CD4-positive, alpha-beta T cell treated with Interleukin-17A for 1 hour (primary cell): Measurements from ENCODE around the gene PLPP4.

Source experiments
- DNase-seq: peaks from one replicate; pipeline ENCODE4 v3.0.0-alpha.2; 2020

The PLPP4 gene

DNA sequence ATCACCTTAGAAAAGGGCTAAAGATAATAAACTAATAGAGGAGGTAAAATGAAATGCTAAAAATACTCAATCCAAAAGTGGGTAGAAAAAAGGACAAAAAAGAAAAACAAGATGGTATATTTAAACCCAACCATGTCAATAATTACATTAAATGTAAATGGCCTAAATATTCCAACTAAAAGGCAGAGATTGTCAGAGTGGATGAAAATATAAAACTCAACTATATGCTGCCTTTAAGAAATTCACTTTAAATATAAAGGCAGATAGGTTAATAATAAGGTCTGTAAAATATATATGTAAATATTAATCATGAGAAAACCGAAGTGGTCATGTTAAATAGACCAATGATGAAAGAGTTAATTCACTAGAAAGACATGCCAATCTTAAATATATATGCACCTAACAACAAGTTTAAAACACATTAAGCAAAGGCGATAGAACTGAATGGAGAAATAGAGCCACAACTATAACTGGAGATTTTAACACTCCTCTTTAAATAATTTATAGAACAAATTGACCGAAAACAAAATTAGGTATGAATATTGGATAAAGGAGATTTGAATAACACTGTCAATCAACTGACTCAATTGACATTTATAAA, 159.4 kb downstream of the PLPP4 start:
- no peak for DNase-seq

DNA sequence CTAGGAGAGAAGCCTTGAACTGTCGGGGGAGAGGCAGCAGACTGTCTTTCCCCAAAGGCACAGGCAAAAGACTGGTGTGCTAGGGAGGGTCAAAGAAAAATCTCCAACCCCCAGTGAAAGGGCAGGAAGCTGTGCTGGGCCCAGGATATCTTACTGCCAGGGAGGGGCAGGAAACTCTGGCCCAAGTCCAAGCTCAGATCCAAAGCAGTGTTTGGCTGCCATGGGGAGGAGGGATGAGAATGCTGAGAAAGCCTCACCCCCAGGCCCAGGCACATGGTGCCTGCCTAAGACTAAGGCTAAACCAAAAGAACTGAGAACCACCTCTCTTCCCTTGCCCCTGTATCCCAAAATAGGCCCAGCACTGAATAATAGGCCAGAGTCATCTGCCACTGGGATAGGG, 171.2 kb downstream of the PLPP4 start:
- no peak for DNase-seq

DNA sequence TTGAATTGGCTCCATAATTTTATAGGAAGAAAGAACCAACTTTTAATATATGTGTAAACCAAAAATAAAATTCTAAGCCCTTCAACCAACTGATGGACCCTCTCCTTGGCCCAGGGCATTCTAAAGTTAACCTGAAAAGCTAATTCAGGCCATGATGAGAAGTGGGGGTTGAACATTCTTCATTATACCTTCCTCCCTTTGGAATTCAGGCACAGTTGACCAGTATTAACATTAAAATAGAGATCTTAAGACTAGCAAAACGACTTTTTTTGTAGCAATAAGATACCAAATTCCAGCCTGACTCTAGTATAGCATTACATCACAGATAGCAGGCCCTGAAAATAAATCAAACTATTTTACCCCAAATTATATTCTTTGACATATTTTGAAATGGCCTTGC, 173.2 kb downstream of the PLPP4 start:
- DNase-seq = no peak

DNA sequence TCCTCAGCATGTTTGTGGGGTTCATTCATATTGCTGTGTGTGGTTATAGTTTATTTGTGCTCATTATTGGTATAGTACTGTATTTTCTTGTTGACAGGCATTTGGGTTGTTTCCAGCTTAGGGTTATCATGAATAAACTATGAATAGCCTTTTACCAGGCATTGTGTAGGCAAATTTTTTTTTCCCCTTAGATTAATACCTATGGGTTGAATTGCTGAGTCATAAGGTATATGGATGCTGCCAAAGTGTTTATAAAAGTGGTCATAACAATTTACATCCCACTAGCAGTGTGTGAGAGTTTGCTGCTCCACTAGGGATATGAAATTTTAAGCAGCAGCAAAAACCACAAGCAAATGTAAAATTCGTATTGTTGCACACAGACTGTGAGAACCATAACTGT, 175.0 kb downstream of the PLPP4 start:
- no peak for DNase-seq

DNA sequence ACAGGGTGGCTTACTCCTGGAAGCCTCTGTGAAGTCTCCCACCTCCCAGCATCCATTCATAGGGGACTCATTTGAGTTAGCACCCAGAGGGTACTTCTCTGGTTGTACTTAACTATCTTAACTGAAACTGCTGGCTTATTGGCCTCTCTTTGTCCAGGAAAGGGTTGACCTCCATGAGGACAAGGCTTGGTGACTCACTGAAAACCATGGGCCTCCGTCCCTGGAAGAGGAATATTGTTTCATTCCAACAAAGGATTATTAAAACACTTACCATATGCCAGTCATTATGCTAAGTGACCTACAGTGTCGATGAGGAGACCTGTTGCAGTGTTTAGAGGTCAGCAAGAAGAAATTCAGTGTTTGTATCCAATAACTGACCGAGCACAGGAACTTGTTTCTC, 175.9 kb downstream of the PLPP4 start:
- no peak for DNase-seq

DNA sequence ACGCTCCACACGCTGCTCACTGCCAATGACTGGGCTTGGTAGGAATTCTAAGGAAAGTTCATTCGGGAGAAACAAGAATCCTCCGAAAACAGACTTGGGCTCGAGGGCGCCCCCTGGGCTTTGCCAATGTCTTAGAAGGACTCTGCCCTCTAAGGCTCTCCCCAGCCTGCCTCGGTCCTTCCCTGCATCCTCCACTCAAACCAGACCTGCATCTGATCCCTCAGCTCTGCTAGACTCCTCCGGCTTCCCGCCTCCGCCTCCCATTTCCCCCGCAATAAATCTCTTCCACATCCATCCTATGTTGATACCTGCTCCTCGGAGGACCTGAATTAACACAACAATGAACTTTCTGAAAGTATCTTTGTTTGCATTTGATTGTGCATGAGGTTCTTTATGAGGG, 177.6 kb downstream of the PLPP4 start:
- no peak for DNase-seq
